Adipose tissue (tissue), 3 donors: ENCODE results near the gene ZNF232. TPM values are rescaled to one million over a fixed set of nuclear protein-coding genes. Genes with fewer than 3 reads are reported as not detected.

Source experiments
- polyA plus RNA-seq, 3 donors: library from polyadenylated mRNA; stranded (reverse); fragments of 200-250 nt; gene quantifications; one replicate each; pipeline ENCODE4 v1.2.3, GENCODE V29; 2013
- donor health status: healthy with polysubstance abuse.
- donor health status: Bipolar disorder and iron deficiency.
- donor health status: healthy.

The ZNF232 gene
- polyA plus RNA-seq, 3 donors: 3.6 to 4.3 (median 4.1) TPM

Other genes starting within 250 kb of the ZNF232 start
- gene C17orf107, start 212.3 kb downstream of the ZNF232 start, polyA plus RNA-seq: 1 to 10 TPM; 1.4 to 2.9 (median 2.6) TPM
- gene CHRNE, start 208.8 kb downstream of the ZNF232 start, polyA plus RNA-seq: 1 to 10 TPM; 1.2 to 3.1 (median 1.8) TPM
- gene GP1BA, start 179.6 kb downstream of the ZNF232 start, polyA plus RNA-seq: under 1 TPM in 2 of 3 donors, not detected in 1; 0.04 to 0.05 TPM
- 10 to 100 TPM; 25.6 to 68.6 (median 49.6) TPM for gene SLC25A11, start 171.8 kb downstream of the ZNF232 start, polyA plus RNA-seq
- 100 to 1,000 TPM in 1 of 3 donors, 10 to 100 TPM in 2; 60.2 to 111 (median 79.2) TPM for gene RNF167, start 171.6 kb downstream of the ZNF232 start, polyA plus RNA-seq
- 1,000 to 10,000 TPM in 1 of 3 donors, 100 to 1,000 TPM in 2; 270 to 1,173 (median 475) TPM for gene PFN1, start 163.3 kb downstream of the ZNF232 start, polyA plus RNA-seq
- gene ENO3, start 160.8 kb downstream of the ZNF232 start, polyA plus RNA-seq: 10 to 100 TPM in 1 of 3 donors, 1 to 10 TPM in 2; 5.1 to 13.5 (median 6.4) TPM
- gene SPAG7, start 144.1 kb downstream of the ZNF232 start, polyA plus RNA-seq: 10 to 100 TPM; 34.0 to 73.9 (median 73.1) TPM
- 10 to 100 TPM; 23.2 to 78.6 (median 60.5) TPM for gene CAMTA2, start 124.2 kb downstream of the ZNF232 start, polyA plus RNA-seq
- gene INCA1, start 114.4 kb downstream of the ZNF232 start, polyA plus RNA-seq: 1 to 10 TPM in 2 of 3 donors, under 1 TPM in 1; 0.47 to 1.6 (median 1.1) TPM
- 100 to 1,000 TPM in 1 of 3 donors, 10 to 100 TPM in 2; 36.0 to 113 (median 78.9) TPM for gene KIF1C, start 113.9 kb downstream of the ZNF232 start, polyA plus RNA-seq
- gene SLC52A1, start 76.5 kb downstream of the ZNF232 start, polyA plus RNA-seq: not detected
- 1 to 10 TPM; 1.0 to 2.1 (median 1.8) TPM for gene ZFP3, start 33.4 kb downstream of the ZNF232 start, polyA plus RNA-seq
- under 1 TPM; 0.03 to 0.11 (median 0.03) TPM for gene USP6, start 4.2 kb upstream of the ZNF232 start, polyA plus RNA-seq
- 1 to 10 TPM; 1.2 to 1.5 (median 1.3) TPM for gene ZNF594, start 80.0 kb upstream of the ZNF232 start, polyA plus RNA-seq
- gene SCIMP, start 123.0 kb upstream of the ZNF232 start, polyA plus RNA-seq: 1 to 10 TPM in 1 of 3 donors, under 1 TPM in 1, not detected in 1; 0.98 to 2.2 TPM
- gene RABEP1, start 170.4 kb upstream of the ZNF232 start, polyA plus RNA-seq: 10 to 100 TPM in 2 of 3 donors, 1 to 10 TPM in 1; 7.9 to 31.4 (median 23.8) TPM